GM18517 (cell line): ENCODE results near the gene SAMD14.
A peak's percentile ranks its signal among the peaks of the same experiment; 100 is the strongest.

Source experiments
- ATAC-seq: cut with Tn5 transposase; IDR thresholded peaks from one replicate; pipeline ENCODE4 v1.9.1; 2021; ENCODE audit warnings: mild to moderate bottlenecking, moderate library complexity; ENCODE audit not compliant: unreplicated experiment

The SAMD14 gene

GRCh38 chr17:50097926-50098325 lies 32.0 kb downstream of the SAMD14 start:
- ATAC-seq, result no peak

- no peak for ATAC-seq
Observed at GRCh38 chr17:50097455-50097854, 32.5 kb downstream of the SAMD14 start.

- ATAC-seq, result no peak
Observed at GRCh38 chr17:50096758-50097157, 33.2 kb downstream of the SAMD14 start.

GRCh38 chr17:50096092-50096491 lies 33.9 kb downstream of the SAMD14 start:
- ATAC-seq, result no peak

GRCh38 chr17:50095626-50096037 lies 34.3 kb downstream of the SAMD14 start:
- no peak for ATAC-seq

- peak; percentile 87 for ATAC-seq
Observed at GRCh38 chr17:50094753-50095619, 35.0 kb downstream of the SAMD14 start, which contains the start of gene PDK2. Gene PDK2 (plus strand): TSS chr17:50095351. CDS start chr17:50095436, 85 bp downstream.

- ATAC-seq, result peak; percentile 47
Observed at GRCh38 chr17:50094243-50094752, 35.7 kb downstream of the SAMD14 start.

- ATAC-seq, result no peak
Observed at GRCh38 chr17:50093807-50094206, 36.2 kb downstream of the SAMD14 start.

GRCh38 chr17:50093246-50093645 lies 36.7 kb downstream of the SAMD14 start:
- no peak for ATAC-seq

- no peak for ATAC-seq
Observed at GRCh38 chr17:50091918-50092285, 38.1 kb downstream of the SAMD14 start.

GRCh38 chr17:50090971-50091917 lies 38.7 kb downstream of the SAMD14 start:
- ATAC-seq, result no peak

GRCh38 chr17:50090071-50090470 lies 39.9 kb downstream of the SAMD14 start:
- ATAC-seq, result no peak

- no peak for ATAC-seq
Observed at GRCh38 chr17:50088952-50089825, 40.8 kb downstream of the SAMD14 start.

- ATAC-seq, result no peak
Observed at GRCh38 chr17:50087912-50088405, 42.0 kb downstream of the SAMD14 start.

GRCh38 chr17:50087246-50087911 lies 42.6 kb downstream of the SAMD14 start:
- ATAC-seq, result no peak

GRCh38 chr17:50081757-50082156 lies 48.2 kb downstream of the SAMD14 start:
- ATAC-seq, result no peak

GRCh38 chr17:50080827-50081226 lies 49.1 kb downstream of the SAMD14 start:
- peak; percentile 84 for ATAC-seq

- ATAC-seq, result no peak
Observed at GRCh38 chr17:50080096-50080480, 49.9 kb downstream of the SAMD14 start.

GRCh38 chr17:50079334-50080095 lies 50.4 kb downstream of the SAMD14 start:
- no peak for ATAC-seq
